ELR (cell line): ENCODE results near the gene SLC35F3.
A peak's percentile ranks its signal among the peaks of the same experiment; 100 is the strongest.
"Not testable (repeated sequence)": the region's sequence is repeated elsewhere in the genome, so short reads cannot be mapped to it uniquely, and the experiment has no call there.

ENCODE experiments used
- DNase-seq: peaks from one replicate; pipeline ENCODE4 v3.0.0-alpha.2; 2015; ENCODE audit warnings: low read depth

Gene SLC35F3

DNA sequence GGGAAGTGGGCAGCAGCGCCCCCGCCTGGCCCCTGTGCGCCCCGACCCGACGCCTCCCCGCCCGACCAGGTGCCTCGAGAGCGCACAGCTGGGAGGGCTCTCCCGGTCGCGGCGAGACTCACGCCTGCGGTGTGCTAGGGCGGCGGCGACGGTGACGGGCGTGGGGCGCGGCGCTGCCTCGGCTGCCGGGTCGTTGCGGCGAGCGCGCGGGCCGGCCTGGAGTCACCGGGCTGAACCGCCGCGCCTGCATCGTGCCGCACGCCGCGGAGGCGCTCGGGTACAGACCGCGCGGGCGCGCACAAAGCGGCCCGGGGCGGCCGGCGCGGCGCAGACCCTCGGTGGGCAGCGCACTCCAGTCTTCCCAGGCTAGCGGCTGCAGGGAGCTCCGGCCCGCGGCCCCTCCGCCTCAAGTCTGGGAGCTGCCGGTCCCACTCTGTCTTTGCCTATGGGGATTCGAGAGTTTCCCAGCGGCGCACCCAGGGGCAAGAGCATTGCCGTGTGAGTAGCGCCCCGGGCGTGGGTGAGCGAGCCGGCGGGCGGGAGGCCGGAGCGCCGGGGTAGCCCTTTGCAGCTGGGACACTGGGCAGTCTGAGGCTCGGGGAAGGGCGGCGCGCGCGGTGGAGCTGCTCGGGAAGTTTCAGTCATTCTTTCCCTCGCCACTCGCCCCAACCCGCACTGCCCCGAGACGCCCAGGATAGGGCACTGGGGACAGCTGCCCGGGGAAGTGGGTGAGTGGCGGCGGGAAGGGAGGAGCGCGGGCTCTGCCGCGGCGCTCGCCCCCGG lies at the start of gene SLC35F3:
SLC35F3 (plus strand) TSS at position 44 of the 783 bp plus-strand sequence.
- DNase-seq, result peak; percentile 41

DNA sequence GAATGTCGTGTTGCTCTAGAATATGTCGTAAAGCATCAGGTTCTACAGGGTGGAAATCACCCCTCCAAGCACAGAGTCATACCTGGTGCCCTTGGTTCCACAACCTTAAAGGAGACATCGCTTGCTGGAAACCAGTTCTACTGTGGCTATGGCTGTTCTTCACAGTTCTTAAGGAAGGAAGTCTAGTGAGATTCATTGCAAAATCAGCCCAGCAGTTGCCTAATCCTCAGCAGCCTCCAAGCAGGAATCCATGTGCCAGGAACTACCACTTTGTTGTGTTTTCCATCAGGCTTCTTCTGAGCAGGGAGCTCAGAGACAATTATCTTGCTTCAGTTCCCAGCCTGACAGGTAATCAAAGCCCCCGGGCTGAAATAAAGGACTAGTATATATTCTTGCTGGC lies 45.0 kb upstream of the SLC35F3 start:
- DNase-seq, result no peak

DNA sequence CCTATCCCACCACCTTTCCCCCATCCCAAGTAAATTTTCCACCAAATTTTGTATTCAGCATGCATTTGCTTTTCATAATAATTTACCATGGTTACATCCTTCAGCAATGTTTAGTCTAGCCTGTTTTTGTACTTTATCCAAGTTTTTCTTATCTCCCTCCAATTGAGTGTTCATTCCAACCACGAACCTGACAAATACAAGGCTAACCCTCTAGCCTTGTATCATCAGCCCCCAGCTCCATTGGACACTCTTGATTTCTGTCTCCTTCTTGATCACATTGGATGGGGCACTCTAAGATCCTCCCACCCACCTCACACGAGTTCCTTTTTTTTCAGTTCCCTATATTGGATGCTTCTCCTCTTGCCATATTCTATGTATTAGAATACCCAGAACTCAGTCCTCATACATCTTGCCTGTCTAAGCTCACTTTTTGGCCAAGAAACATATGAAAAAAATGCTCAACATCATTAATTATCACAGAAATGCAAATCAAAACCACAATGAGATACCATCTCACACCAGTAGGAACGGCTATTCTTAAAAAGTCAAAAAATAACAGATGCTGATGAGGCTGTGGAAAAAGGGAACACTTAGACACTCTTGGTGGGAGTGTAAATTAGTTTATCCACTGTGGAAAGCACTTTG lies 40.5 kb upstream of the SLC35F3 start:
- DNase-seq, result no peak

DNA sequence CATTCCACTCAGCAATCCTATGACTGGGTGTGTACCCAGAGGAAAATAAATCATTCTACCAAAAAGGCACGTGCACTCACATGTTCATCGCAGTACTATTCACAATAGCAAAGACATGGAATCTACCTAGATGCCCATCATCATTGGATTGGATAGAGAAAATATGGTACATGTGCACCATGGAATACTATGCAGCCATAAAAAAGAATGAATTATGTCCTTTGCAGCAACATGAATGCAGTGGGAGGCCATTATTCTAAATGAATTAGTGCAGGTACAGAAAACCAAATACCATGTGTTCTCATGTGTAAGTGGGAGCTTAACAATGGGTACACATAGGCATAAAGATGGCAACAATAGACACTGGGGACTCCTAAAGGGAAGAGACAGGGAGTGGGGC lies 39.9 kb upstream of the SLC35F3 start:
- no peak for DNase-seq

DNA sequence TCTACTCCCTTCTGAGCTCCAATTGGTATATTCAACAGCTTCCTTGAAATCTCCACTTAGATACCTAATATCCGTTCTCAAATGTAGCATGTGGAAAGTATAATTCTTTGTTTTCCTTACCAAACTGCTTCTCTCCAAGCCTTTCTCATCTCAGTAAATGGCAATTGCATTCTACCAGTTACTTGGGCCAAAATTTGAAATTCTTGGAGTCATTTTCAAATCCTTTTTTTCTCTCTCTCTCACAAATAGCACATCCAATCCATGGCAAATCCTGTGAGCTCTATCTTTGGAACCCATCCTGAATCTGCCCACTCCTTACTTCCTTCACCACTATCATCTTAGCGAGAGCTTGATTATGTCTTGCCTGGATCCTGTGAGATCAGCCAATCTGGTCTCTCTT lies 39.3 kb upstream of the SLC35F3 start:
- DNase-seq, result no peak

DNA sequence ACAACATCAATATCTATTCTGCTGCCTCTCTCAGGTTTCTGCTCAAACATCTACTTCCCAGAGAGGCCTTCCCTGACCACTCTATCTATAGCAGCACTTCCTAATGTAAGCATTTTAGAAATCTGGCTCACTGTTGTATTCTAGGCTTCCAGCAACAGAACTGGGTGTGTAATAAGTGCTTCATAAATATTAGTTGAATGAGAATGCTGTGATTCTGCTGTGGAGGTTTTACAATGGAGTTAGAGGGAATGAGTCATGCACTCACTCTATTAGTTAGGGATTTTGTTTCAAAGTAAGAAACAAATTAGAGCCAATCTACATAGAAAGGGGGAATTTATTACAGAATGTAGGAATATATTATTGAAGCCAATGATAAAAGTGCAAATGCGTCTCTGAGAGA lies 38.6 kb upstream of the SLC35F3 start:
- DNase-seq, result peak; percentile 8

DNA sequence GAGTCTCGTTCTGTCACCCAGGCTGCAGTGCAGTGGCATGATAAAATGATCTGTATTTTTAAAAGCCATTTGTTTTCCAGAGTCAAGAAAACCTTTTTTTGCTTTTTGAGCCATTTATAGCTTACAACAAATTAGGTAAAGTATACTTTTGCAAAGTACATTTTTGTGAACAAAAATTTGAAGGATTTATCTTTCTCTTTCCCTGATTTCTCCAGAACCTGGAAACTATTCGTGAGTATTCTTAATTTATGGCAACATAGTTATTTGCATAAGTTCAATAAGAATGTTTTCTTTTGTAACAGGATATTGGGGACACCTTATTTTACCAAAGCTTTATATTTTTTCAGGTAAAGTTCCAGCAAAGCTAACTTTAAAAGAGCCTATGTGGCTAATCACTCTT lies 37.4 kb upstream of the SLC35F3 start:
- DNase-seq, result no peak

DNA sequence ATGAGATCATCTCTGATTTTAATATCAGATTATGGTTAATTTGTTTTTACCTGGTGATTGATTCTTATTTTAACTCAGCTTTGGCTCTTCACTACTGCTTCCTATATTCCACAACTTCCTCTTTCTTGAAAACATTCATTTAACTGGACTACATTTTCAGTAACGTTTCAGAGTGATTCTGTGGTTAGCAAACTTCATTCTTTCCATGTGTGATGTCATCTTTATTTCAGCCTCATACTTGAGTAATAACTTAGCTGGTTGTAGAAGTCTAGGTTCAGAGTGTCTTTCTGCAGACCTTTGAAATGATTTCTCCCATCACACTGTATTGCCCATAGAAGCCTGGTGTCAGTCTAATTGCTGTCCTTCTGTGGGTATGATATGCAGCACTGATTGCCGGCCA lies 36.0 kb upstream of the SLC35F3 start:
- DNase-seq, result peak; percentile 11

DNA sequence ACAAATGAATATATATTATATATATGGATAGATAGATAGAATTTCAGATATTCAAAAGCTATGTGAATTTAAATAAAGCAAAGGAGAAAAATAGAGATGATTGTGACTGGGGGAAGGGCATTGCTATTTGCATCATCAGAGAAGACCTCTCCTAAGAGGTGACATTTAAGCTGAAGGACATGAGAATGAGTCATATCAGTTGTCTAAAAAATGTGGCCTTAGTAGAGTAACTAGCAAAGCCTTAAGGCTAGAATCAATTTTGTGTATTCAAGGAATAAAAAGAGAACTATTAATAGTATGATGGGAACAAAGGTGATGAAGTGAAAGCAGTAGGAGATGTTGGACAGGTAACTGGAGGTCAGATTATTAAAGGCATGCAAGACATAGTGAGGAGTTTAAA lies 34.8 kb upstream of the SLC35F3 start:
- DNase-seq, result no peak

DNA sequence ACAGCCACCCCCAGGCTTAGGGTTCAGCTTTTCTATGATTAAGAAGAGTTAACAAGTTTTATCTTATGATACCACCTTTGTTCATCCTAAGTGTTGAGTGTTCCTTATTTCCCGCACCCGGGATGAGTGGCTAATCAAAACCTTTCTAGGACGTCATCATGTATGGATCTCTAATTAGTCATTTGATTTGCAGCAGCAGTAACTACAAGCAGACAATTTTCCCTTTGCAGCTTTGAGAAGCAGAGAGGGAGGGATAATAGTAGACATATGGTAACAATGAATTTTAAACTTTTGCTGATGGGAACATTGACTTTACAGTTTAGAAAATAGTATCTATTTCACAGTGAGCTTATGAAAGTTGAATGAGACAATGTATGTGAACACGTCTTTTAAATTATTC lies 30.8 kb upstream of the SLC35F3 start:
- no peak for DNase-seq

DNA sequence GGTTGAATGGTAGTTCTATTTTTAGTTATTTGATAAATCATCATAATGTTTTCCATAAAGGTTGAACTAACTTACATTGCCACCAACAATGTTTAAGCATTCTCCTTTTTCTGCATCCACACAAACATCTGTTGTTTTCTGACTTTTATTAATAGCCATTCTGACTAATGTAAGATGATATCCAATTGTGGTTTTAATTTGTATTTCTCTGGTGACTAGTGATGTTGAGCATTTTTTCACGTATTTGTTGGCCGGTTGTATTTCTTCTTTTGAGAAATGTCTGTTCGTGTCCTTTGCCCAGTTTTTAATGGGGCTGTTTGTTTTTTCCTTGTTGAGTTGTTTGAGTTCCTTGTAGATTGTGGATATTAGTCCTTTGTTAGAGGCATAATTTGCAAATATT lies 24.6 kb upstream of the SLC35F3 start:
- DNase-seq, result peak; percentile 27

DNA sequence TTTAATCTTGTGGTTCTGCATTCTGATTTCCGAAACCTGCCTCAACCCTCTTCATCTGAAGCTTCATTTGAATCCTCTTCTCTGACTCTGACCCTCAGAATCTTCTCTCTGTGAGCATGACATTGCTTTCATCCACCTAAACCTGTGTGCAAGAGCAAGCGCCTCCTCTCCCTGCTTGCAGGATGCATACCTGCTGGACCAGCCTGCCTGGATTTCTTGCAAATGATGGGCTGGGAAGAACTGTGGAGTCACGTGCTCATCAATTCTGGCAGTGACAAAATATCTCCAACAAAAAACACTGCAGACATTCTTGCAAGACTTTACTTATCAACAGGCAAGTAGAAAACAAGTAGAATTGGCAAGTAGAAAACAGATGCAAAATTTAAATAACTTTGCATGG lies 20.8 kb upstream of the SLC35F3 start:
- DNase-seq, result no peak

DNA sequence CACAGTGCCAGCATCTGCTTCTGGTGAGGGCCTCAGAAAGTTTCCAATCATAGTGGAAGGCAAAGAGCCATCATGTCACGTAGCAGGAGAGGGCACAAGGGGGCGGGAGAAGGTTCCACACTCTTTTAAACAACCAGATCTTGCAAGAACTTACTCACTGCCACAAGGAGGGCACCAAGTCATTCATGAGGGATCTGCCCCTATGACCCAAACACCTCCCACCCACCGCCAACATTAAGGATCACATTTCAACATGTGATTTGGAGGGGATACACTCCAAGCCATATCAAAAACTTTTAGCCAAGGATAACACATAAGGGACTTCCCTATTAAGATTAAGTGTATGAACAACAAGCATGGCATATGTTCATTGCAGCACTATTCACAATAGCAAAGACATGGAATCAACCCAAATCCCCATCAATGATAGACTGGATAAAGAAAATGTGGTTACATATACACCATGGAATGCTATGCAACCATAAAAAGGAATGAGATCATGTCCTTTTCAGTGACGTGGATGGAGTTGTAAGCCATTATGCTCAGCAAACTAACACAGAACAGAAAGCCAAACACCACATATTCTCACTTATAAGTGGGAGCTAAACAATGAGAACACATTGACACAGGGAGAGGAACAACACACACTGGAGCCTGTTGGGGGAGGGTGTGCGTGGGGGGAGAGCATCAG lies 19.9 kb upstream of the SLC35F3 start:
- DNase-seq, result peak; percentile 47

DNA sequence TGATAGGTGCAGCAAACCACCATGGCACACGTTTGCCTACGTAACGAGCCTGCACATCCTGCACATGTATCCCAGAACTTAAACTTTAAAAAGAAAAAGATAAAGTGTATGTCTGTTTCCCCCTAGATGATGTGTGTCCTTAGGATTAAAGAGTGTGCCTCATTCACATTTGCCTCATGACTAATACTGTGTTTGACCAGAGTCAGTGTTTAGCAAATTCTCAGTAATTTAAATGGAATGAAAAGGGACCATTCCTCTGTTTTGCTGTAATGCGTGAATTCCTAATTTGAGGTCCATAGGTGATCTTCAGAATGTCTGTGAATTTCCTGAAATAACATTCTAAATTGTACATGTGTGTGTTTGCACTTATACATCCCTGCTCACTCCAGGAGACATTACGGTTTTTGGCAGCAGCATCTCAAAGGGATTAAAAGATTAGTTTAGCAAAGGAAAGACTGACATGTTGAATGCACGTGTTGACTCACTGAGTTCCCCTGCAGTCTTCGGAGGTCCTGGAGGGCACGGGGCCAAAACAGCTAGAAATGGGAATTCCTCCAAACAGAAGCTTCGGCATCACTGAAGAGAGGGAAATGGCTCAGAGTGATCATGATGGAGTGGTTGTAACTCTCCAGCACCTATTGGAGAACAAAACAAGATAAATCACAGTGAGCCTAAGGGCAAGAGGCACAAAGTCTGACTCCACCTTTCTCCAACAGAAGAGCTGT lies 19.1 kb upstream of the SLC35F3 start:
- DNase-seq, result peak; percentile 51

DNA sequence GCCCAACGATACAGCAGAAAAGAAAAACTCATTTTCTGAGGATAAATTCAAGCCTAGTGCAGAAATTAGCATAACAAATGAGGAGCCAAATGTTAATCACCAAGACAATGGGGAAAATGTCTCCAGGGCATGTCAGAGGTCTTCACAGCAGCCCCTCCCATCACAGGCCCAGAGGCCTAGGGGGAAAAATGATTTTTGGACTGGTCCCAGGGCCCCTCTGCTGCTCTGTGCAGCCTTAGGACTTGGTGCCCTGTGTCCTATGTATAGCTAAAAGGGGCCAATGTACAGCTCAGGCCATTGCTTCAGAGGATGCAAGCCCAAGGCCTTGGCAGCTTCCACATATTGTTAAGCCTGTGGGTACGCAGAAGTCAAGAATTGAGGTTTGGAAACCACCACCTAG lies 13.3 kb upstream of the SLC35F3 start:
- not testable (repeated sequence) for DNase-seq

DNA sequence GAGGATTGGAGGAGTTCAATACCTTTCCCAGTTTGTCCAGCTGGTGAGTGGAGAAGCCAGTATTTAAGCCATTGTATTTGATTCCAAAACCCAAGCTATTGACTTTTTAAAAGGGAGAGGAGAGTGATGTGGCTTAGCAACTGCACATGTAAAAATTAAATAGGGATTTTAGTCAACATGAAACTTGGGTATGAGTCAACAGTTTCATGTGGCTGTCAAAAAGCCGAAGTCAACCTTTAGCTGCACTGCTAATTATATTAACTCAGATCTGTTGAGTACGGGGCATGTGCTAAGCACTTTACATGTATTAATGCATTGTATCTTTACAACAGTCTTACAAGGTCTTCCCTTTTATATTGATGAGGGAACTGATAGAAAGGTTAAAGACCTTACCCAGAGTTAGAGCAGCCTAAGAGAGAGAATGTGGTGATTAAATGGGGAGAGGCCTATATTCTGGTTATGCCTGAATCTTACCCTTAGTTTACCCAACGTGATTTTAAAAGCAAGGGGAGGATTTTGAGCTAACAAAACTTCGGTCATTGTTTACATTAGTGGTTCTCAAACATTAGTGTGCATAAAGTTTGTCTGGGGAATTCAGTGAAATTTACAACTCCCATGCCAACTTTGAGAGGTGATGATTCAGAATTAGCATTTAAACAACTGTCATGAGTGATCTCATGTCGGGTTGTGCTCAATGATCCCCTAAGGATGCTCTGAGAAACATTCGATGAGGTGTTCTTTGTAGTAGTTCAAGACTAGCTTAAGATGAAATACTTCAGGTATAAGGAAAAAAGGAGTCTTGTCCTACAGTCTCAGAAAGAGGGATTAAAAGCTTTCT lies 6.9 kb upstream of the SLC35F3 start:
- peak; percentile 33 for DNase-seq

DNA sequence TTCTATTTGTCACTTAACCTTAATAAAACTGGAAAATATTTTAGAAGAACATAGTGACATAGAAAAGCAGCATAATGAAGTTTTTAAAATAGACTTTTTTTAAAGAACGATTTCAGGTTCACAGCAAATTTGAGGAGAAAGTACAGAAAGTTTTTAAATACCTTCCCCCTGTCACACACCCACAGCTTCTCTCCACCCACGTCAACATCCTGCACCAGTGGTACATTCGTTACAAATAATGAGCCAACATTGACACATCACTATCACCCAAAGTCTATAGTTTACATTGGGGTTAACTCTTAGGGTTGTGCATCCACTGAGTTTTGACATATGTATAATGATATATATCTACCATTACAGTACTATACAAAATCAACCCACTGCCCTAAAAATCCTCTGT lies 3.0 kb upstream of the SLC35F3 start:
- no peak for DNase-seq

DNA sequence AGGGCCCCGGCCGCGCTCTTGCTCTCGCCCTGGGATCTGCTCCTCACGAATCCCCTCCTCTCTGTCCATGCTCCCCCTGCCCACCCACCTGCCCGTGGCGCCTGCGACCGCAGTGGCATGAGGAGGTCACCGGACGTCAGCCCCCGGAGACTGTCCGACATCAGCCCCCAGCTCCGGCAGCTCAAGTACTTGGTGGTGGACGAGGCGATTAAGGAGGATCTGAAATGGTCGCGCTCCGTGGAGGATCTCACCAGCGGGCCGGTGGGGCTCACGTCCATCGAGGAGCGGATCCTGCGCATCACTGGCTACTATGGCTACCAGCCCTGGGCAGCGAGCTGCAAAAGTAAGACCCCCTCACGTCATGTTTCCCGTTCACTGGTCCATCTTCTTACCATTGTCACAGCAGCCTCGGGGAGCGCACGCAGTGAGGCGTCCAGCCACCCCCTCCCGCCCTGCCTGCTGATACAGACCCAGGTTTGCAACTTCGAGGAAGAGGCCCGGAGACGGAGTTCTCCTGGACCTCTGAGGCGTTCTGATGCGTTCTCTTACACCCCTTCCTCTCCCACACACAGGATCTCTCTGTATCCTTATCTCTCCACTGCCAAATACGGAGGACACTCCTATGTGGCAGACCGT lies 1.1 kb downstream of the SLC35F3 start:
- DNase-seq, result no peak

DNA sequence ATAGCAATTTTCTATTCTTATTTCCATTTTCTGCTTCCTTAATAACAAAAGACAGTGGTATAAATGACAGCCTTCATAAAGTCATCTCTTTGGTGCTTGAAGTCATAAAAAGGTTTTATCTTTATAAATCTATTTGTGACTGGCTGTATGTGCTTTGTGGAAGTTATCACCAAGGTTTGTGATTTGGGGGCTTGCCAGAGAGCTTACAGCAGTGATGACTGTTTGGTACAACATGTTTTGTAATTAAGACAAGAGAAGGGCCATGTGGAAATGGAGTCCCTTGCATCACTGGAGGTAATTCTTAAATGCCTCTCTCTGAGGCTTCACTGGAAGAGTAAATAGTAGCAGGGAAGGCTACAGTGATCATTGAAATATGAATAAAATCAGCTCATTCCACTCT lies 2.7 kb downstream of the SLC35F3 start:
- peak; percentile 30 for DNase-seq

DNA sequence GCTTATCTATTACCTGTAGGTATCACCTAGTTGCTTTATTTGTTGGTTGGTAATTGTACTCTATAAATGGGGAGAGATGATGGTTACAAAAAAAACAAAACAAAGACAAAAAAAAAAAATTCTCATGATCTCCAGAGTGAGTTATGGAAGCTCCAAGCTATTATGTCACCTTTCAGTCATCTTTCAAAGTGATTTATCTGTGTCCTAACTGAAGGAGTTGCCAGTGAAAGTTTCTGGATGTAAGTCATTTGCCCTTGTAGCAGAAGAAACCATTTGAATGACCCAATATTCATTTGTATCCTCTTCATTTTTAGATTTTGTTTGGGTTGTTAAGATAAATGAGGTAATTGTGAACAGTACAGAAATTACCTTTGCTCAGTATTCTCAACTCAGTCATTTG lies 3.6 kb downstream of the SLC35F3 start:
- no peak for DNase-seq

DNA sequence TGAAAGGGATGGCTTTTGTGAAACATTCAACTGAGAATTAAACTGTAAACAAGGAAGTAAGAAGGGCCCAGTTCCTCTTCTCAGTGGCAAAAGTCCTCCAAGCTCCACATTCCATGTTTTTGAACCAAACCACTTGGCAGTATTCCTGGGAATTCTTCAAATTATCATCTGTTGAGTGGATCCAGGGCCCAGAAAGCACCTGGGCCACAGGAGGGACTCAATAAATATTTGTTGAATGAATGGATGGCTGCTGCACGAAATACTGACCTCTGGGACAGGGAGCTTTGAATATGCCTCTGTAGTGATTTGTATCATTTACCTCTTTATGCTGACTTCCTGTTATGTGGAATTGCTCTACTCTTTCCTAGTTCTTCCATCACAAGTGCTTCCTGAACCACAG lies 4.7 kb downstream of the SLC35F3 start:
- DNase-seq, result peak; percentile 85
